HG02973 (cell line): ENCODE results near the gene STAG3.
"Not testable (repeated sequence)": the region's sequence is repeated elsewhere in the genome, so short reads cannot be mapped to it uniquely, and the experiment has no call there.

Source experiments
- ATAC-seq: cut with Tn5 transposase; IDR thresholded peaks from one replicate; pipeline ENCODE4 v1.9.1; 2021; ENCODE audit warnings: moderate library complexity; ENCODE audit not compliant: unreplicated experiment

STAG3 gene

DNA sequence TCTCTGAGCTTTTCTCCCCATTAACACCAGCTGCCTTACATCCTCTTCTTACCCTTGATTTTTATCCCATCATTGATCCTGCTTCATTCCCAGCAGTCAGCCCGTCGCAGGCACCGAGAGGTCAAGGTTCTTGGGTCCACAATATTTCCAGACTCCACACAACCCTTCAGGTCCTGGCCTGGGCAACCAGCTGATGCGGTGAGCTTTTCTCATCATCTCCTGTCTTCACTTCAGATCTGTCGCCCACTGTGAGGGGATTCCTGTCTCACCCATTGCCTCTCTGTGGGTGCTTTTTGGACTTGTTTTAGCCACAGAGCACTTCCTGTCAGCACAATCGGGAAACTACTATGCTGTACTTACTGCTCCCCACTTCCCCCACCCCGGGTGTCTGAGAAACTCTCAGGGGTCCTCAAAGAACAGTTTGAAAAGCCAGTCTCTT is 33.6 kb downstream of the STAG3 start:
- peak; percentile 40 for ATAC-seq

DNA sequence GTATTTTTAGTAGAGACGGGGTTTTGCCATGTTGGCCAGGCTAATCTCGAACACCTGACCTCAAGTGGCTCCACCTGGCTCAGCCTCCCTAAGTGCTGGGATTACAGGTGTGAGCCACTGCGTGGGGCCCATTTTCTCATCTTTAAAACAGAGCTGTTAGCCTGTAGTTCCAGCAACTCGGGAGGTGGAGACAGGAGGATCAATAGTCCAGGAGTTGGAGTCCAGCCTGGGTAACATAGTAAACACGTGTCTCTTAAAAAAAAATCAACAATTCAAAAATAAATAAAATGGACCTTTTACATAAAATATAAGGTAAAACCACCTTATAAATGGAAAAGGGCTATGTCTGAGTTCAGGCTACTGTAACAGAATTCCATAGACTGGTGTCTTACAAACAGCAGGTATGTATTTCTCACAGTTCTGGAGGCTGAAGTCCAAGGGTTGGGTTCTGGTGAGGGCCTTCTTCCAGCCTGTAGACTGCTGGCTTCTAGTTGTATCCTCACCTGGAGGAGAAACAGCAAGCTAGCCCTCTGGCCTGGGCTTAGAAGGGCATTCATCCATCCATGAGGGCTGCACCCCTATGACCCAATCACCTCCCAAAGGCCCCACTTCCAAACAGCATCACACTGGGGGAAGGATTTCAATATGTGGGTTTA is 35.0 kb downstream of the STAG3 start:
- no peak for ATAC-seq

DNA sequence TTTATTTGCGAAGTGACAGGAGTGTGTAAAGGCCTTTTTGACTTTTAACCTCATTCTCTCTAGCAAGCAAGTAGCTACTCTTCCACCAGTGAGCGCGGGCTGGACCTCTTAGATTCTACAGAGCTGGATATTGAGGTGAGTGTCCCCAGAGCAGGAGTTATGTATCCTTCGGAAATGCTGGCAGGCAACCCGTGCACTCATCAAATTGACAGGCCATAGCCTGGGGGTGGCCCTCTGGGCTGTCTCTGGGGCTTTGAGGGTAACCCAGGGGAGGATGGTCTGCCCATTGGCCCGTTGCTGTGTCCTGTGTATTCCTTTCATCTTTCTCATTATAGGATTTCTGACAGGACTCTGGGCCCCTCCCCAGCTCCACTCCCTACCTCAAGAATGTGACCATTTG is 36.0 kb downstream of the STAG3 start:
- no peak for ATAC-seq

DNA sequence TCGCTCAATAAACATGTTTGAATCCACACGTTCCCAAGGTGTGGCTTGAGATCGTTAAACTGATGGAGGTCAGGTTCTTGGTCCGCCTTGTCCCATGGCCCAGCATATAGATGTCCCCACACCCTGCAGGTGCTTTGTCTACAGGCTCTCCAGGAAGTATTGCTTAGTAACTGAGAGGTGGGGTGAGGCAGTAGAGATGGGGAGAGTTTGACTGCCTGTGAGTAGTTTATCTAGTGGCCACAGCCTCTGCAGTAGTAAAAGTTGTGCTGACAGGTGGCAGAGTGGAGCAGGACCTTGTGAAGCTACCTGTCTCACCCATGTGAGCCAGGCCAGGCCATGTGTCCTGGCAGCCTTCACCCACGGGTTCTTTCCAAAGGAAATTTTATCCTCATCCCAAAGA is 36.6 kb downstream of the STAG3 start:
- not testable (repeated sequence) for ATAC-seq

DNA sequence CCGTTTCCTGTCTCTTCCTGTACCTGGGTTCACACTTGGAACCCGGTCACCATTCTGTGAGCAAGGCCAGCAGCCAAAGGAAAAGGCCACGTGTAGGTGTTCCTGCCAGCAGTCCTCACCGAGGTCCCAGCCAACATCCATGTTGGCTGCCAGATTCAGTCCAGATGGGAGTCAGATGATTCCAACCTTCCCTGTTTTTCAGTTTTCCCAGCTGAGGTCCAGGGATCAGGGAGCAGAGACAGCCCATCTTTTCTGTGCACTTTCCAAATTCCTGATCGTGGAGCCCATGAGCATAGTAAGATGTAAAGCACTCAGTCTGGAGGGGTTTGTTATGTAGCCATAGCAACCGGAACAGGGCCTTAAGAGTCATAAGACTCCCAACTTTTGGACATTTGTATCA is 38.2 kb downstream of the STAG3 start:
- no peak for ATAC-seq

DNA sequence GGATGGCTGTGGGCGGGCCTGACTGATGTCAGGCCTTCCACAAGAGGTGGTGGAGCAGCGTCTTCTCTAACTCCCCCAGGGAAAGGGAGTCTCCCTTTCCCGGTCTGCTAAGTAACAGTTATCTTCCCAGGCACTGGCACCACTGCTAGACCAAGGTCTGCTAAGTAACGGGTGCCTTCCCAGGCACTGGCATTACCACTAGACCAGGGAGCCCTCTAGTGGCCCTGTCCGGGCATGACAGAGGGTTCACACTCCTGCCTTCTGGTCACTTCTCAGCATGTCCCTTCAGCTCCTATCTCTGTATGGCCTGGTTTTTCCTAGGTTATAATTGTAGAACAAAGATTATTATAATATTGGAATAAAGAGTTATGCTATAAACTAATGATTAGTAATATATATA is 40.2 kb downstream of the STAG3 start:
- not testable (repeated sequence) for ATAC-seq

DNA sequence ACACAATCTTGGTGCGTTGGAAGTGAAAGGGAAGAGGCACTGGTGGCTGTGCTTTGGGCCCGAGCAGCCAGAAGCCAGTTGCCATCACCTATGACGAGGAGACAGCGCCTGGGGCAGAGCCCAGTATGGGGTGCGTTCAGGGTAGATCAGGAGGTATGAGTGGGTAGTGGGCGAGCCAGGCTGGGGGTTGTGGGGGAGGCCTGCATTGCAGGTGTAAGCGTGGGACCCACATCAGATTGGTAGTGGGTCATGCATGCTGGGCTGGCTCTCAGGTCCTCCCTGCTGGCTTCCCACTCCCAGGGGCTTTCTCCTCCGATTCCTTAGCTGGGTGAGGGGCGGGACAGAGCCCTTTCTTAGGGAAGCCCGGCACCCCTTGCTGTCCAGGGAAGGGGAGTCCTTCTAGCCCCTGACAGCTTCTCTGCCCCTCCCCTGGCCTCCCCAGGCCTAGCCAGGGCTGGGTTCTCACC is 41.6 kb downstream of the STAG3 start:
- no peak for ATAC-seq

DNA sequence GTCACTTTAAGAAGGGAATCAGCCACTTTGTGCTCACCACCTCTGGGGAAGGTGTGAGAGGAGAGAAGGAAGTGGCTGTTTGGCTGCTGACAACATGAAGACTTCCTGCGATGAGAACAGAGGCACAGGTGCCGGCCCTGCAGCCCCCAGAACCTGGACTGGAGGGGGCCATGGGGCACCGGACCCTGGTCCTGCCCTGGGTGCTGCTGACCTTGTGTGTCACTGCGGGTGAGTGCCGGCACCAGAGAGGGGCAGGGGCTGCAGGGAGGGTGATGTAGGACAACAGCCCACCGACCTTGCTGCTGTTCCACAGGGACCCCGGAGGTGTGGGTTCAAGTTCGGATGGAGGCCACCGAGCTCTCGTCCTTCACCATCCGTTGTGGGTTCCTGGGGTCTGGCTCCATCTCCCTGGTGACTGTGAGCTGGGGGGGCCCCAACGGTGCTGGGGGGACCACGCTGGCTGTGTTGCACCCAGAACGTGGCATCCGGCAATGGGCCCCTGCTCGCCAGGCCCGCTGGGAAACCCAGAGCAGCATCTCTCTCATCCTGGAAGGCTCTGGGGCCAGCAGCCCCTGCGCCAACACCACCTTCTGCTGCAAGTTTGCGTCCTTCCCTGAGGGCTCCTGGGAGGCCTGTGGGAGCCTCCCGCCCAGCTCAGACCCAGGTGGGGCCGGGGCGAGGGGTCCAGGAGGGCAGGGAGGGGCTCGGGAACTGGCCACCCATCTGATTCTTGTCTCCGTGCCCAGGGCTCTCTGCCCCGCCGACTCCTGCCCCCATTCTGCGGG is 42.3 kb downstream of the STAG3 start, which contains the start of gene PVRIG:
TSS of gene PVRIG (plus strand) at position 149 of the 785 bp plus-strand sequence. CDS start at position 171, 22 bp downstream.
- ATAC-seq = not testable (repeated sequence)

DNA sequence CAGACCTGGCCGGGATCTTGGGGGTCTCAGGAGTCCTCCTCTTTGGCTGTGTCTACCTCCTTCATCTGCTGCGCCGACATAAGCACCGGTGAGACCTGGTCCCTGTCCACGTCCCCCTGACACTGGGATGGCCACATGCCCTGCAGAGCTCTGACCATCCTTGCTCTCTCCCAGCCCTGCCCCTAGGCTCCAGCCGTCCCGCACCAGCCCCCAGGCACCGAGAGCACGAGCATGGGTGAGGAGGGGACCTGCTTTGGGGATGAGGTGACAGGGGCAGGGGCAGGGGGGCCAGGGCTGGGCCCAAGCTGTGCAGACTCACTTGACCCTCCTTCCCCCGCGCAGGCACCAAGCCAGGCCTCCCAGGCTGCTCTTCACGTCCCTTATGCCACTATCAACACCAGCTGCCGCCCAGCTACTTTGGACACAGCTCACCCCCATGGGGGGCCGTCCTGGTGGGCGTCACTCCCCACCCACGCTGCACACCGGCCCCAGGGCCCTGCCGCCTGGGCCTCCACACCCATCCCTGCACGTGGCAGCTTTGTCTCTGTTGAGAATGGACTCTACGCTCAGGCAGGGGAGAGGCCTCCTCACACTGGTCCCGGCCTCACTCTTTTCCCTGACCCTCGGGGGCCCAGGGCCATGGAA is 43.0 kb downstream of the STAG3 start:
- ATAC-seq = peak; percentile 4

DNA sequence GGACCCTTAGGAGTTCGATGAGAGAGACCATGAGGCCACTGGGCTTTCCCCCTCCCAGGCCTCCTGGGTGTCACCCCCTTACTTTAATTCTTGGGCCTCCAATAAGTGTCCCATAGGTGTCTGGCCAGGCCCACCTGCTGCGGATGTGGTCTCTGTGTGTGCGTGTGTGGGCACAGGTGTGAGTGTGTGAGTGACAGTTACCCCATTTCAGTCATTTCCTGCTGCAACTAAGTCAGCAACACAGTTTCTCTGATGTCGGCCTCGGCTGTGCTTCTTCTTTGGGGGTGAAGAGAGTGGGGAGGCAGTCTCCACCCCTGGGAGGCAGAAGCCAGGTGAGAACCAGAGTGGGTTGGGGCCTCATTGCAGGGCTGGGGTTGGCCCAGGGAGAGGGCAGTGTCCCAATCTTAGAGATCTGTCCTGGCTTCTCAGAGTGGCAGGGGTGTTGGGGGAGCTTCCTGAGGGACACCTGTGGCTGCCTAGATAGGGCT is 43.6 kb downstream of the STAG3 start:
- peak; percentile 46 for ATAC-seq

DNA sequence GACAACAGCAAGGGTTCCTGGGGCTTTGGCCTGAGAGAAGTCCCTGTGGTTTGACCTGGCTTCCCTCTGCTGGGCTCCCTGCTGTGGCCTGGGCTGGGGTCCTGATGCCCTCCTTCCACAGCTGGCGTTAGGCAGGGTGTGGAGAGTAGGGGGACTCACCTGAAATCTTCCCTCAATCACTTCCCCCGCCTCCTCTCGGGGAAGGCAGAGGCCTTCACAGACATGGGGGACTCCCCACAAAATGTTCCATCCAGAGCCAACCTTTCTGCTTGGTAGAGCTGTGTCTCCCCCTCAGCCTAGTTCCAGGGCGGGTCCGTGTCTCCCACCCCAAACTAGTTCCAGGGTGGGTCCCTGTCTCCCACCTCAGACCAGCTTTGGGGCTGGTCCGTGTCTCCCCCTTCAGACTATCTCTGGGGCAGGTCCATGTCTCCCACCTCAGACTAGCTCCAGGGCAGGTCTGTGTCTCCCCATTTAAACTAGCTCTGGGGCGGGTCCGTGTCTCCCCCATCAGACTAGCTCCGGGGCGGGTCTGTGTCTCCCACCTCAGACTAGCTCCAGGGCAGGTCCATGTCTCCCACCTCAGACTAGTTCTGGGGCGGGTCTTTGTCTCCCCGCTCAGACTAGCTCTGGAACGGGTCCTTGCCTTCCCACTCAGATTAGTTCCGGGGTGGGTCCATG is 44.2 kb downstream of the STAG3 start:
- ATAC-seq = no peak

DNA sequence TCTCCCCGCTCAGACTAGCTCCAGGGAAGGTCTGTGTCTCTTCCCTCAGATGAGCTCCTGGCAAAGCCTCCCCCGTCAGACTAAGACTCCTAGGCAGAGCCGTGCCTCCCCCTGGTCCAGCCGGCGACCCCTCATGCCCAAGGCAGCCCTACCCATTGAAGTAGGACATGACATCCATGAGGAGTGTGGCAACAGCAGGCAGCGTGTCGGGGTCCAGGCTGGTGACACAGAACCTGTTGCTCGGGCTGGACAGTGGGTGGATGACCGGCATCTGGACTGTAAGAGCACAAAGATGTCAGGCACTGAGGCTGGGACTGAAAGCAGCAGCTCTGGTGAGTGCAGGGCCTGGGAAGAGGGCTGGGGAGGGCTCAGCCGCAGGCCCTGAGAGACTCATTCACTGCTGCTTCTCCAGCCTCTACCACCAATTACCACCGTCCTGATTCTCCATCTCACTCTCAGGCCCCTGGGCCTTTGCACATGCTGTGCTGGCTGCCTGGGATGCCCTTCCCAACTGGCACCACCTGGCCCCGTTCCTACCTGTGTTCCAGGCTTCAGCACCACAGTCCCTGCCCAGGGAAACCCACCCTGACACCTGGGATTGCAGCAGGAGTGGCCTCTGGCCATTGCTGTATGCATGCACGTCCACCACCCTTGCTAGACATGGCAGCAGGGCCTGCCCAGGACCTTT is 44.9 kb downstream of the STAG3 start:
- ATAC-seq = no peak

DNA sequence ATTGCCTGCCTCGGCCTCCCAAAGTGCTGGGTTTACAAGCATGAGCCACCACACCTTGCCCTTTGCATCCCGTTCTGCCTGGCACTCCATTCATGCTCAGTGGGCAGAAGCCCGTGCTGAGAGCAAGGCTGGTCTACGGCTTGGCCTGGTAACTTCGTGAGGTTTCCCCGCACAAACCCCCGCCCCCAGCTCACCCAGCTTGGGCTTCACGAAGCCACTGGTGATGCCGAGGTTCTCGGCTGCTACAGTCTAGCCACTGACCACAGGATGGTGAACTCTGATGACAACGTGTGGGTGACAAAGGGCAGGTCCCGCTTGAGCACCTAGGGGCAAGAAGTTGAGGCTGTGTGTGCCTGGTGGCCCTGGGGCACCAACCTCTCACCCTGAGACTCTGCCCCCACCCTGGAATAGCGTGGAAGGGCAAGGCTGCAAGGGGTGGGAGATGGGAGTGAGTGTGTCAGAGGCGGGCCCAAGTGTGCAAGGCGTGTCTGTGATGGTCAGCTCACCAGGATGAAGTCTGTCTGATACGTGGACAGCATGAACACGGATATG is 45.7 kb downstream of the STAG3 start:
- ATAC-seq = not testable (repeated sequence)

DNA sequence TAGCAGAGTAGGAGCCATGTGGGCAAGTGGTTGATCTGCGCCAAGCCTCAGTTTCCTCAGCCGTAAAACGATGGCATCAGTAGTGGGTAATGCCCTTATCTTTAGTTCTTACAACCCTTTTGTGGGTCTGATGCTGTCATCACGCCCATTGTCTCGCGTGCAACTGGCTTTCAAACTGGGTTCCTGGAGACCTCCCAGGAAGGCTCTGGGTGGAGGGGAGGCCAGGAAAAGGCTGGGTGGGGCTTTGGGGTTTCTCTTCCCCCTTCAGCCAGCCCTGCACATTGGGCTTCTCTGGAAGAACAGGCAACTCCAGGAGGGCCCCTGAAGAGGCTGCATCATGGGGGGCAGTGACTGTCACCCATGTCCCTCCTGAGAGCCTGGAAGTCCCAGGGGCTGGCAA is 47.2 kb downstream of the STAG3 start:
- not testable (repeated sequence) for ATAC-seq

DNA sequence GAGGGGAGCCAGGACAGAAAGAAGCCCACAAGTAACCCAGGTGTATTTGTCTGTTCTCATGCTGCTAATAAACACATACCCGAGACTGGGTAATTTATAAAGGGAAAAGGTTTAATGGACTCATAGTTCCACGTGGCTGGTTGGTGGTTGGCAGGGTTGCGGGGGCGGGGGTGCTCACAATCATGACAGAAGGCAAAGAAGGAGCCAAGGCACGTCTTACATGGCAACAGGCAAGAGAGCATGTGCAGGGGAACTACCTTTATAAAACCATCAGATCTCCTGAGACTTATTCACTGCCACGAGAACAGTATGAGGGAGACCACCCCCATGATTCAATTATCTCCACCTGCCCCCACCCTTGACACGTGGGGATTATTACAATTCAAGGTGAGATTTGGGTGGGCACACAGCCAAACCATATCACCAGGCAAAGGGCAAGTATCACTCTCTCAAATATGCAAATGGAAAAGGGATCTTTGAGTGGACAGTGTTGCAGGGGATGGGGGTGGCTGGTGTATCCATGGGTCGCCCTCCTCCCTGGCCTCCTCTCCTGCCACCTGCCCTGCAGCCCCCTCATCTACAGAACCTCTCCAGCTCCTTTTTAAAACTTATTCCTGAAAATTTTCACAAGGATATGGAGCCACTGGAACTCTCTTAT is 57.1 kb downstream of the STAG3 start:
- not testable (repeated sequence) for ATAC-seq

DNA sequence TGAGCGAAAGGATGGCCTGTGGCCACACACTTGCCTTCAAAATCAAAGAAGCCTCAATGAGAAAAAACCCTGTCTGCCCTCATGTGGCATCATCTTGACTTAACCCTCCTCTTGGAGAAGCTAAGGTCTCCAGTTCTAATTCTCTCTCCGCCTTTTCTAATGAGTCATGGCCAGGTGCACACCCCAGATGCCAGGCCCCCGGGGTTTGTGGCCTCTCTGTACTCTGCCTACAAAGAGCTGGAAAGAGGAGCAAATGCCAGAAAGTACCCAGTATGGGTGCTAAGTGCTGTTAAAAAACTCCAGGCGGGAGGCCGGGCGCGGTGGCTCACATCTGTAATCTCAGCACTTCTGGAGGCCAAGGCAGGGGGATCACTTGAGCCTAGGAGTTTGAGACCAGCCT is 62.3 kb downstream of the STAG3 start:
- not testable (repeated sequence) for ATAC-seq

DNA sequence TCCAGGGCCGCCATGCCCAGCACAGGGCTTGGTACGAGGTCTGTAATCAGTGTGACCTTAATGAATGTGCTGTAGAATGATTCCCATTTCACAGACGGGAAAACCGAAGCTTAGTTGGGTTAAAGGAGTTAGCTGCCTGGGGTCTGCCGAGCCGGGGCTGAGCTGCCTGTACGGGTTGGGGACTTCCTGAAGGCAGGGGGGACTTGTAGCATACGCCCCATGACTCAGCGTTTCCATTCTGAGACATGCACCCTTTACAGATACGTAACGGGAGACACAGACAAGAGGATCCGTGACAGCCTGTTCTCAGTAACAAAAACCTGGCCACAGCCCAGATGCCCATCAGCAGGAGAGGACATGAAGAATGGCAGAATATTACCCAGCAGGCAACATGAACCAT is 65.7 kb downstream of the STAG3 start:
- ATAC-seq = not testable (repeated sequence)

DNA sequence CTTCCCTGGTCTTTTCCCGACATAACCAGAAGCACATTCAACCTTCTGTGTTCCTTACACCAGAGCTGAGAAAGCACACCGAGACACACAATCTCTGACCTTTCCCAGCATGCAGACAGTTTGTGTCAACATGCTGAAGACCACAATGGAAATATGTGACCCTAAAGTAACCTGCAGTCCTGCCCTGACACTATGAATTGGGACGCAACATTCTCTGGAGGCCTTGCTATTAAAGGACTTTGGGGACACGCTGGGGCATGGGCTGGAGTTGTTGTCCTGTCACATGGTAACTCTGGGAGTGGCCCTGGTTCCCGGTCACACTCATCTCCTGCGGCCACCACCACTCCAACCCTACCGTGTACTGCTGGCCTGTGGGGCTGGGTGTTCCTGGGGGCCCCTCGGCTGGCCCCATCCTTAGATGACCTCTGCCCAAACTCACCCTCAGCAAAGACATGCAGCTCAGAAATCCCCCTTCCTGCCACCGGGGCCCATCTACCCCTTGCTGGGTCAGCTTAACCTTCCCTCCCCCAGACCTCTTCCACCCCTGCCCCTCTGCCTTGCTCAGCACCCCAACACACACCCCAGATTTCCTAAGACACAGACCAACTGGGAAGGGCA is 67.4 kb downstream of the STAG3 start:
- ATAC-seq = not testable (repeated sequence)
